Upper lobe of left lung (tissue), 6 donors: ENCODE data around the gene ALDH3A1. TPM values are rescaled to one million over a fixed set of nuclear protein-coding genes. Genes with fewer than 3 reads are reported as not detected.

Experiments used
- ATAC-seq, 2 donors: fragments of 200-7000 bp; cut with Tn5 transposase; one replicate each; pipeline ENCODE4 v1.9.1; 2022; ENCODE audit warnings: mild to moderate bottlenecking in 2 of 2, moderate library complexity in 2 of 2; ENCODE audit not compliant: low FRiP score in 2 of 2
- DNase-seq, 2 donors: peaks; one replicate each; pipeline ENCODE4 v3.0.0-alpha.2; 2019 to 2020
- H3K27ac ChIP-seq, 4 donors: fragments of 200-600 bp; sonication (generic); one replicate each; pipeline ENCODE4 v1.5.1; 2016 to 2019
- H3K27me3 ChIP-seq, 4 donors: fragments of 200-600 bp; sonication (generic); one replicate each; pipeline ENCODE4 v1.5.1; 2017 to 2019
- H3K36me3 ChIP-seq, 4 donors: fragments of 200-600 bp; sonication (generic); one replicate each; pipeline ENCODE4 v1.5.1; 2016 to 2019
- H3K4me1 ChIP-seq, 4 donors: fragments of 200-600 bp; sonication (generic); one replicate each; pipeline ENCODE4 v1.5.1; 2018 to 2019
- H3K4me3 ChIP-seq, 4 donors: fragments of 200-600 bp; sonication (generic); one replicate each; pipeline ENCODE4 v1.5.1; 2017 to 2019; ENCODE audit warnings: mild to moderate bottlenecking in 2 of 4, moderate library complexity in 1 of 4
- H3K9me3 ChIP-seq, 4 donors: fragments of 200-600 bp; sonication (generic); one replicate each; pipeline ENCODE4 v1.5.1; 2018 to 2019
- CTCF ChIP-seq, 6 experiments: fragments of 450-650 bp in 4 of 6; fragments of 200-600 bp in 2 of 6; sonication (generic) in 2 of 6; IDR thresholded peaks; one replicate each; pipeline ENCODE4 v1.5.1; 2016 to 2019; ENCODE audit warnings: antibody characterized with exemption in 6 of 6
- EP300 ChIP-seq, 4 donors: sonication (generic); formaldehyde crosslinking; IDR thresholded peaks; one replicate each; pipeline ENCODE4 v1.5.1; 2017; ENCODE audit warnings: antibody characterized with exemption in 4 of 4, control low read depth in 2 of 4
- POLR2A ChIP-seq, 4 donors: fragments of 450-650 bp; IDR thresholded peaks; one replicate each; pipeline ENCODE4 v1.5.1; 2016 to 2017; ENCODE audit warnings: antibody characterized with exemption in 4 of 4, mild to moderate bottlenecking in 2 of 4
- POLR2AphosphoS5 ChIP-seq, 2 donors: sonication (generic); formaldehyde crosslinking; IDR thresholded peaks; one replicate each; pipeline ENCODE4 v1.5.1; 2017; ENCODE audit warnings: antibody characterized with exemption in 2 of 2
- WGBS, 2 donors: methylation state at CpG; one replicate each; pipeline ENCODE4 v1.1.5; 2017 to 2018; 5-methylcytosine and 5-hydroxymethylcytosine counted together
- total RNA-seq, 6 donors: library from RNA; depleted of rRNA in 4 of 6; stranded (reverse); fragments of >200 nt in 4 of 6; gene quantifications; one replicate each; pipeline versions ENCODE4 v1.1.0 to v1.2.1, GENCODE V29; 2016 to 2021
- donor health status: DM: no; HTN: no; CAD: no; lungs with moderate emphysema.
- donor health status: DM: no; HTN: yes; CAD: no; lungs with severe emphysema.

ALDH3A1 gene
- total RNA-seq, 6 donors from 2014 or later = 2.4 to 72.8 (median 9.1) TPM

DNA sequence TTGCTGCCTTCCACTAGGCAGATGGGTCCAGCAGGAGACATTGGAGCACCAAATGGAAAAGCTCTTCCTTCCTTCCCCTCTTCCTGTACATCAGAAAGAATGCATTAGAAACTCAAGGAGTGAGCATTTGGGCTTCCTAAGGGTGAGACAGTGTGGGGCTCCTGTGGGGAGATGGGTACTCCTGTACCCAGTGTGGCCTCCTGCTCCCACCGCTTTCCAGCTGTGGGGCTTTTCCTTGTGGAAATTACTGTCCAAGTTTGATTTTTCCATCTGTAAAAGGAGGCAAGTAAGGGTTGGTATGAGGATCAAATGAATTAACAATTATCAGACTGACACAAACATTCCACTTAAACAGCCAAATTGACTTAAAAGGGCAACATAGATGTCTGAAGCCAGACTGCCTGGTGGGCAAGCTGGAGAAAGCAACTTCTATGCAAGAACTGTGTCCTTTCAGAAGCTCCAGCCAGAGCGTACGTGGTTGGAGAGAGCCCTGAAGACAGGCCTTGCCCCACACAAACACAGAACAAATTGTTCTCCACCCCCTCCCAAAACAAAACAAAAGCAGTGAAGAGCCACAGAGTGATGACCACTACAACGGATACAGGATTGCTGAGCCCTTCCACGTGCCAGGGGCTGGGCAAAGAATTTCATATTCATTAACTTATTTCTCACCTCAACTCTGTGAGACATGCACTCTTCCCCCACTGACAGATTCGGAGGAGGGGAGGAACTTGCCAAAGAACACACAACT is 23.1 kb upstream of the ALDH3A1 start:
- Histone ChIP-seq H3K36me3 (peaks cover 4 to 24% (median 7%) of the 10 kb centered on the region in 4 donors), H3K4me3 (no peak overlapping the region), H3K27me3 (no peaks in the 10 kb centered on the region), H3K4me1 (peaks cover 0 to 5% (median 4%) of the 10 kb centered on the region in 4 donors), H3K9me3 (no peaks in the 10 kb centered on the region), H3K27ac (no peak overlapping the region)
- WGBS, 2 donors = 78 to 80% methylated on average over 6 of the region's 6 CpGs
- ATAC-seq (no peak), DNase-seq (no peak)
- TF ChIP-seq CTCF (IDR thresholded peaks at IDR 0.05) (no peak), POLR2A (IDR thresholded peaks at IDR 0.05) (no peak), POLR2AphosphoS5 (IDR thresholded peaks at IDR 0.05) (no peak), EP300 (IDR thresholded peaks at IDR 0.05) (no peak)

- no peak for TF ChIP-seq POLR2AphosphoS5 (IDR thresholded peaks at IDR 0.05)
- TF ChIP-seq POLR2A (IDR thresholded peaks at IDR 0.05) = no peak
- no peak for TF ChIP-seq CTCF (IDR thresholded peaks at IDR 0.05)
- TF ChIP-seq EP300 (IDR thresholded peaks at IDR 0.05) = no peak
- H3K27me3 ChIP-seq = no peaks in the 10 kb centered on the region
- no peak overlapping the region for H3K4me3 ChIP-seq
- H3K36me3 ChIP-seq = peaks cover 0 to 13% (median 2%) of the 10 kb centered on the region in 4 donors
- peak in 1 of 2 donors; percentile 14 for ATAC-seq
- DNase-seq = no peak
- no peaks in the 10 kb centered on the region for H3K9me3 ChIP-seq
- peaks cover 0 to 5% (median 4%) of the 10 kb centered on the region in 4 donors for H3K4me1 ChIP-seq
- WGBS, 2 donors = 86 to 88% methylated on average over 5 to 7 of the region's 7 CpGs
- H3K27ac ChIP-seq = no peak overlapping the region
Measured at GRCh38 chr17:19769946-19770652, 22.0 kb upstream of the ALDH3A1 start.

DNA sequence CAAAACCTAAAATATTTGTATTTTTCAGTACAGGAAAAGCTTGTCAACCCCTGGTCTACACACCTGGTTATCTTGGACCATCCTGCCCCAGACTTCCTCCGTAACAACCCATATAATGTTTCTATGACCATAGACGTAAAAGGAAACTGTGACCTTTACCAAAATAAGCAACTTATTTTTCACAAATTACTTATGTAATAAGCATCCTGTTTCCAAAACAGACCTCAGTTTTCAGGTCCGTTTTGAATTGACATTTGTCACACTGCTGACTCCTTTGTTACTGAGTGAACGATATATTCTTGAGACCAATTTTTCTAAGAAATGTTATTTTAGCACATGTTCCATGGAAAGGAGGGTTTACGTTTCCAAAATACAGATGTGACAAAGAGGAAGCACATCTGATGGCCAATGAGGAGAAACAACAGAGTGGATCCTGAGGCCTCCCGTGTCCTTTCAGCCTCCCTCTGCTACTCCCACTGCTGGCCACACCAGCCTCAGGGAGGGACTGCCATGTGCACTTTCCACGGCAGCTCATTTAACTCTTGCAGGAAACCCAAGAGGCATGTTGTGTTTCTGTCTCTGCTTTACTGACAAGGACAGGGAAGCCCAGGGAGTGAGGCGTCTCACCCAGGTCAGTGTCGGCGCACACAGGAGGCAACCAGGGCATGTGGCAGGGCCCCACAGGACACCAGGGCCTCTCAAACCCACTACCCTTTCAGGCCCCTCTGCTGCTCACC is 20.1 kb upstream of the ALDH3A1 start:
- H3K27ac ChIP-seq = no peak overlapping the region

More for the DNA sequence above, 20.1 kb upstream of the ALDH3A1 start:
- DNase-seq = no peak
- 63 to 67% methylated on average over 9 to 10 of the region's 10 CpGs for WGBS, 2 donors
- no peak overlapping the region for H3K4me3 ChIP-seq
- TF ChIP-seq POLR2AphosphoS5 (IDR thresholded peaks at IDR 0.05) (no peak), EP300 (IDR thresholded peaks at IDR 0.05) (no peak), CTCF (IDR thresholded peaks at IDR 0.05) (no peak), POLR2A (IDR thresholded peaks at IDR 0.05) (no peak)
- peaks cover 0 to 5% (median 4%) of the 10 kb centered on the region in 4 donors for H3K4me1 ChIP-seq
- no peaks in the 10 kb centered on the region for H3K27me3 ChIP-seq
- H3K9me3 ChIP-seq = no peaks in the 10 kb centered on the region
- ATAC-seq = no peak
- H3K36me3 ChIP-seq = no peaks in the 10 kb centered on the region
